HL-60 (cell line): ENCODE data around the gene TMPRSS9.
A peak's percentile ranks its signal among the peaks of the same experiment; 100 is the strongest.
"Not testable (repeated sequence)": the region's sequence is repeated elsewhere in the genome, so short reads cannot be mapped to it uniquely, and the experiment has no call there.

Experiments used
- DNase-seq, 2 experiments: peaks; one replicate each; pipeline ENCODE4 v3.0.0-alpha.2; 2010 to 2020; ENCODE audit warnings: low read depth in 1 of 2, low spot score in 1 of 2
- H3K27ac ChIP-seq: fragments of 250-450 bp; sonication (Bioruptor Pico); replicated peaks from 2 replicates; pipeline ENCODE4 v1.5.1; 2020; ENCODE audit warnings: mild to moderate bottlenecking, moderate library complexity
- H3K27me3 ChIP-seq: fragments of 250-450 bp; sonication (Bioruptor Pico); 2 replicates; pipeline ENCODE4 v1.5.1; 2021; ENCODE audit warnings: mild to moderate bottlenecking, moderate library complexity; ENCODE audit not compliant: insufficient read depth, poor library complexity, severe bottlenecking
- H3K4me3 ChIP-seq: replicated peaks from 2 replicates; pipeline ENCODE4 v1.5.1; 2011; ENCODE audit warnings: mild to moderate bottlenecking, control low read depth, low read length; ENCODE audit not compliant: insufficient read depth
- GABPA ChIP-seq: IDR thresholded peaks from 2 replicates; pipeline ENCODE4 v1.6.1; 2012; ENCODE audit warnings: low read depth
- POLR2AphosphoS5 ChIP-seq: IDR thresholded peaks from 2 replicates; pipeline ENCODE4 v1.6.1; 2012; ENCODE audit warnings: low read depth
- SPI1 ChIP-seq: IDR thresholded peaks from 2 replicates; pipeline ENCODE4 v1.6.1; 2012; ENCODE audit warnings: low read depth, mild to moderate bottlenecking, borderline replicate concordance
- TF ChIP-seq, protein P1 (sequence below): IDR thresholded peaks from 2 replicates; pipeline ENCODE4 v1.6.1; 2012; ENCODE audit warnings: low read depth; ENCODE audit not compliant: insufficient replicate concordance
- TF ChIP-seq, protein P2 (sequence below): IDR thresholded peaks from one replicate; pipeline ENCODE4 v1.5.1; 2011; ENCODE audit warnings: low read length, control low read depth, inconsistent platforms; ENCODE audit not compliant: insufficient read depth

TMPRSS9 gene

DNA sequence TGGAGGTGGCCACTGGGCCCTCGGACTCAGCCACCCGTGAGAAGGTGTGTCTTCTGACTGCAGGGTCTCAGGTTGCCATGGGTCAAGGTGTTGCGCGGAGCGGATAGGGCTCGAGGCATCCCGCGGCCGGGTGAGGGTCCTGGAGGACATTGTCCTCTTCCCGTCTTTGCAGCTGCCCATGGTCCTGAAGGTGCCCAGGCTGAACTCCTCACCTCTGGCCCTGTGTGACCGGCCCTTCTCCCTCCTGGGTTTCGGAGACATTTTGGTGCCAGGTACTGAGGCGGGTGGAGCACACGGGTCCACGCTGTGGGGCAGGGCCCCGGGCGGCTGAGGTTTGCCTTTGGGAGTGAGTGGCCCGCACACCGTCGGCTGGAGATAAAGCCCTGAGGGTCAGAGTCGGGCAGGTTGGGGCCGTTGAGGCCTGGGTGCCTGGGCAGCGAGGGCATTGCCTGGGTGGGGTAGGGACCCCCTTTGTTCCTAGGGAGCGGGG is 15.6 kb upstream of the TMPRSS9 start:
- TF ChIP-seq, protein P1, sequence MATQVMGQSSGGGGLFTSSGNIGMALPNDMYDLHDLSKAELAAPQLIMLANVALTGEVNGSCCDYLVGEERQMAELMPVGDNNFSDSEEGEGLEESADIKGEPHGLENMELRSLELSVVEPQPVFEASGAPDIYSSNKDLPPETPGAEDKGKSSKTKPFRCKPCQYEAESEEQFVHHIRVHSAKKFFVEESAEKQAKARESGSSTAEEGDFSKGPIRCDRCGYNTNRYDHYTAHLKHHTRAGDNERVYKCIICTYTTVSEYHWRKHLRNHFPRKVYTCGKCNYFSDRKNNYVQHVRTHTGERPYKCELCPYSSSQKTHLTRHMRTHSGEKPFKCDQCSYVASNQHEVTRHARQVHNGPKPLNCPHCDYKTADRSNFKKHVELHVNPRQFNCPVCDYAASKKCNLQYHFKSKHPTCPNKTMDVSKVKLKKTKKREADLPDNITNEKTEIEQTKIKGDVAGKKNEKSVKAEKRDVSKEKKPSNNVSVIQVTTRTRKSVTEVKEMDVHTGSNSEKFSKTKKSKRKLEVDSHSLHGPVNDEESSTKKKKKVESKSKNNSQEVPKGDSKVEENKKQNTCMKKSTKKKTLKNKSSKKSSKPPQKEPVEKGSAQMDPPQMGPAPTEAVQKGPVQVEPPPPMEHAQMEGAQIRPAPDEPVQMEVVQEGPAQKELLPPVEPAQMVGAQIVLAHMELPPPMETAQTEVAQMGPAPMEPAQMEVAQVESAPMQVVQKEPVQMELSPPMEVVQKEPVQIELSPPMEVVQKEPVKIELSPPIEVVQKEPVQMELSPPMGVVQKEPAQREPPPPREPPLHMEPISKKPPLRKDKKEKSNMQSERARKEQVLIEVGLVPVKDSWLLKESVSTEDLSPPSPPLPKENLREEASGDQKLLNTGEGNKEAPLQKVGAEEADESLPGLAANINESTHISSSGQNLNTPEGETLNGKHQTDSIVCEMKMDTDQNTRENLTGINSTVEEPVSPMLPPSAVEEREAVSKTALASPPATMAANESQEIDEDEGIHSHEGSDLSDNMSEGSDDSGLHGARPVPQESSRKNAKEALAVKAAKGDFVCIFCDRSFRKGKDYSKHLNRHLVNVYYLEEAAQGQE: peak; percentile 12
- TF ChIP-seq POLR2AphosphoS5: no peak
- DNase-seq: no peak
- no peaks in the 10 kb centered on the region for H3K27me3 ChIP-seq
- H3K4me3 ChIP-seq: no peak overlapping the region
- H3K27ac ChIP-seq: no peak overlapping the region

DNA sequence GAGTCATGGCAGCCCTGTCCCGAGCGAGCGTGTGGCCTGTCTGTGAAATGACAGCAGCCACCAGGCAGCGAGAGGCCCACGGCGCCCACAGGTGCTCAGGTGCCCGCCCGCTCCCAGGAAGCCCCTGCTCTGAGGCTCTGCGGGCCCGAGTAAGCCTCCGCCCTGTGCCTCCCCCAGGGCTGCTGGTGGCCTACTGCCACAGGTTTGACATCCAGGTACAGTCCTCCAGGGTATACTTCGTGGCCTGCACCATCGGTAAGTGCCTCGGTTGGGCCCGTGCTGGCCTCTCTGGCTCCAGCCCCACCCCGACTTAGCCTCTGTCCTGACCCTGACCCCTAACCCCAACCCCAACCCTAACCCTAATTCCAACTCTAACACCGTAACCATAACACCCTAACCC is 15.0 kb upstream of the TMPRSS9 start:
- Histone ChIP-seq H3K4me3 (no peak overlapping the region), H3K27ac (no peak overlapping the region), H3K27me3 (no peaks in the 10 kb centered on the region)
- TF ChIP-seq POLR2AphosphoS5 (no peak), SPI1 (no peak), GABPA (no peak)
- TF ChIP-seq, protein P2, sequence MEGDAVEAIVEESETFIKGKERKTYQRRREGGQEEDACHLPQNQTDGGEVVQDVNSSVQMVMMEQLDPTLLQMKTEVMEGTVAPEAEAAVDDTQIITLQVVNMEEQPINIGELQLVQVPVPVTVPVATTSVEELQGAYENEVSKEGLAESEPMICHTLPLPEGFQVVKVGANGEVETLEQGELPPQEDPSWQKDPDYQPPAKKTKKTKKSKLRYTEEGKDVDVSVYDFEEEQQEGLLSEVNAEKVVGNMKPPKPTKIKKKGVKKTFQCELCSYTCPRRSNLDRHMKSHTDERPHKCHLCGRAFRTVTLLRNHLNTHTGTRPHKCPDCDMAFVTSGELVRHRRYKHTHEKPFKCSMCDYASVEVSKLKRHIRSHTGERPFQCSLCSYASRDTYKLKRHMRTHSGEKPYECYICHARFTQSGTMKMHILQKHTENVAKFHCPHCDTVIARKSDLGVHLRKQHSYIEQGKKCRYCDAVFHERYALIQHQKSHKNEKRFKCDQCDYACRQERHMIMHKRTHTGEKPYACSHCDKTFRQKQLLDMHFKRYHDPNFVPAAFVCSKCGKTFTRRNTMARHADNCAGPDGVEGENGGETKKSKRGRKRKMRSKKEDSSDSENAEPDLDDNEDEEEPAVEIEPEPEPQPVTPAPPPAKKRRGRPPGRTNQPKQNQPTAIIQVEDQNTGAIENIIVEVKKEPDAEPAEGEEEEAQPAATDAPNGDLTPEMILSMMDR: no peak
- TF ChIP-seq, protein P1: no peak
- no peak for DNase-seq

DNA sequence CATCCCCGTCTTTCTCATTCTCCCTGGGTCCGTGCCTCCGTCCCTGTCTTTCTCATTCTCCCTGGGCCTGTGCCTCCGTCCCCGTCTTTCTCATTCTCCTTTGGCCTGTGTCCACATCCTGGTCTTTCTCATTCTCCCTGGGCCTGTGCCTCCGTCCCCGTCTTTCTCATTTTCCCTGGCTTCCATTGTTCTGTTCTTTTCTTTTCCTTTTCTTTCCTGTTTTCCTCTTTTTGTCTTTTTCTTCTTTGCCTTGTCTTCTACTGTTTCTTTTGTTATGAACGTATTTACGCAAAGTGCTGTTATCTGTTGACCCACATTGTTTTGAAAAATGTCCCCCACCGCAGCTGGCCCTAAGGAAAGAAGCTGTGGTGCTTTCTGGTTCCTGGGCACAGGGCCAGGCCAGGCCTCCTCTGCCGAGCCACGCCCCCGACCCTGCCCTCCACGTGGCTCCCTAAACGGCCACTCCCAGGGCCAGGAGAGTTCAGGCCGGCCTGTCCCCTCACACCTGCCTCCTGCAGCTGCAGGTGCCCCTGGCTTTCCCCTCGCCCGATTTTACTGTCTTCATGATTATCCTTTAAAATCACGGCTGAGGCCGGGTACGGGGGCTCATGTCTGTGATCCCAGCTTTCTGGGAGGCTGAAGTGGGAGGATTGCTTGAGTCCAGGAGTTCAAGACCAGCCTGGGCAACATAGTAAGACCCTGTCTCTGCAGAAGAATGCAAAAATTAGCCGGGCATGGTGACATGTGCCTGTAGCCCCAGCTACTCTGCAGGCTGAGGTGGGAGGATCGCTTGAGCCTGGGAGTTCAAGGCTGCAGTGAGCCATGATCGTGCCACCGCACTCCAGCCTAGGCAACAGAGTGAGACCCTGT is 14.0 kb upstream of the TMPRSS9 start:
- no peak for DNase-seq
- TF ChIP-seq, protein P2: no peak
- TF ChIP-seq, protein P1: no peak
- TF ChIP-seq POLR2AphosphoS5 (no peak), GABPA (no peak), SPI1 (no peak)
- H3K27ac ChIP-seq: no peak overlapping the region
- H3K4me3 ChIP-seq: no peak overlapping the region
- no peaks in the 10 kb centered on the region for H3K27me3 ChIP-seq

DNA sequence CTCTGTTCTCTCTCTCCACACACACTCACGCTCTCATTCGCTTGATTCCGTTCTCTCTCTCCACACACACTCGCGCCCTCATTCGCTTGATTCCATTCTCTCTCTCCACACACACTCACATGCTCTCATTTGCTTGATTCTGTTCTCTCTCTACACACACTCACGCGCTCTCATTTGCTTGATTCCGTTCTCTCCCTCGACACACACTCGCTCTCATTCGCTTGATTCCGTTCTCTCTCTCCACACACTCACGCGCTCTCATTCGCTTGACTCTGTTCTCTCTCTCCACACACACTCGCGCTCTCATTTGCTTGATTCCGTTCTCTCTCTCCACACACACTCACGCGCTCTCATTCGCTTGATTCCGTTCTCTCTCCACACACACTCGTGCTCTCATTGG is 10.2 kb upstream of the TMPRSS9 start:
- H3K27me3 ChIP-seq, H3K4me3 ChIP-seq, H3K27ac ChIP-seq, DNase-seq: not testable (repeated sequence)
